Stimulated activated CD8-positive, alpha-beta memory T cell treated with anti-CD3 and anti-CD28 coated beads, Interleukin-12 subunit alpha, Interleukin-12 subunit beta, amount 100 ng/mL, for 1 hour (primary cell): ENCODE data around the gene PIK3CB.
"Not testable (repeated sequence)": the region's sequence is repeated elsewhere in the genome, so short reads cannot be mapped to it uniquely, and the experiment has no call there.

Experiments used
- DNase-seq: peaks from one replicate; pipeline ENCODE4 v3.0.0-alpha.2; 2020; ENCODE audit warnings: low read depth

PIK3CB gene

DNA sequence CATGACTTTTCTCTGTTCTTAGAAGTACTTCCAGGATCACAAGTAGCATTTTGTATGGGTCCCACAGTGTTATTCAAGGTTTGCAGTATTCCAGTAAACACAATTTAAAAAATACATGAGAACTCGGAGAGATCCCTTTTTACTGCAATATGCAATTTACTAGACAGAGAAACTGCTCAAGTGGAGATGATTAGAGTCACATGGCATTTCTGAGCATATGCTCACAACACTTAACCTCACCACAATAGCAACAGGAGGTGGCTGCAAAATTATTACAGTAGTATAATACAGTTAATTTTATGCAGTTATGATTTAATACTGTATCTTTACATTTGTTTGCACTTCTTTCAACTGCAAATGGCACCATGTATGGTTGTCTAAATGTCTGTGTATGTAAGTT lies 87.5 kb downstream of the PIK3CB start:
- DNase-seq = no peak

DNA sequence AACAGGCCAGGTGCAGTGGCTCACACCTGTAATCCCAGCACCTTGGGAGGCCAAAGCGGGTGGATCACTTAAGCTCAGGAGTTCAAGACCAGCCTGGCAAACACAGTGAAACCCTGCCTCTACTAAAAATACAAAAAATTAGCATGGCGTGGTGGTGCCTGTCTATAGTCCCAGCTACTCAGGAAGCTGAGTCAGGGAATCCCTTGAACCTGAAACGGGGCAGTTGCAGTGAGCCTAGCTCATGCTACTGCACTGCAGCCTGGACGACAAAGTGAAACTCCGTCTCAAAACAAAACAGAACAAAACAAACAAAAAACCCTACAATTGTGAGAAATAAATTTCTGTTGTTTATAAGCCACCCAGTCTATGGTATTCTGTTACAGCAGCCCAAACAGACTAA lies 94.7 kb downstream of the PIK3CB start:
- DNase-seq = no peak

DNA sequence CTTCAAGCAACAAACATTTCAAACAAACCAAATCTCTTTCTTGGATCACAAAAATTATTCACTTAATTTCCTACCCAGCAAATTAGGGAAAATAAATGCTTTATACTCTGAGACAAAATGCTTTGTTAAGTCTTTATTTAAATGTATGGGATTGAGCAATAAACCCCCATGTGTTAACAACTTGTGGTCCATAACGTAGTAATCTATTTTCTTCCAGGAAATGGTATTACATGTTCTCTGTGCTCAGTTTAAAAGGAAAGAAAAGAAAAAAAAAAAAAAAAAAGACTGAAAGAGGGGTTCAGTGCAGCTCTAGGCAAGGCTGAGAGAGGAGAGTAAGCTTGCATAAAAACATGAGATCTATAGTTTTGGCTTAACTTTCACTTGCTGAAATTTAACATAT lies 102.3 kb downstream of the PIK3CB start:
- no peak for DNase-seq

DNA sequence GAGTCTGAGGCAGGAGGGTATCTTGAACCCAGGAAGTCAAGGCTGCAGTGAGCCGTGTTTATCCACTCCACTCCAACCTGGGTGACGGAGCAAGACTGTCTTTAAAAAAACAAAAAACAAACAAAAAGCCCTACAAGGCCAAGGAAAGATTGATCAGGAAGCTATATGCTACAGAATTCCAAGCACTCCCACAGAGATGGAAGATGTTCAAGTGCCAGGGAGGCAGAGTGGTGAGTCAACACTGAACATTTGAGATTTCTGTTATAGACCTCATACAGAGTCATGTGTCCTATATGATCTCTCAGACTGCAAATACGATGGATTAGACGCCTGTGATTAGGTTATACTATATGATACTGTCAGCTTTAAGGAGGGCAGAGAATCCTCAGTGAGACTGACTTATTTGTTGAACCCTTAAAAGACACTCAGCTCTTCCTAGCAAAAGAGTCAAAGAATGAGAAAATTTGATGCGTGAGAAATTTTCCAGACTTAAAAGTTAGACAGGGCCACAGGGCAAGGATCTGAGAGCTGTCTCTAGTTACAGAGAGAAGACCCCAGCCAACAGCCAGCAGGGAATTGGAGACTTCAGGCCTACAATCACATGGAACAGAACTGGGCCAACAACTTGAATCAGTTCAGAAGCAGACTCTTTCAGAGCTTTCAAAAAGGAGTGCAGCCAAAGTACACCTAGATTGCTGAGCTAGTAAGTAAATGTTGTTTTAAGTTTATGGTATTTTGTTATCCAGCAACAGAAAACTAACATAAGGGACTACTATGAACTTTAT lies 107.6 kb downstream of the PIK3CB start:
- DNase-seq = no peak

DNA sequence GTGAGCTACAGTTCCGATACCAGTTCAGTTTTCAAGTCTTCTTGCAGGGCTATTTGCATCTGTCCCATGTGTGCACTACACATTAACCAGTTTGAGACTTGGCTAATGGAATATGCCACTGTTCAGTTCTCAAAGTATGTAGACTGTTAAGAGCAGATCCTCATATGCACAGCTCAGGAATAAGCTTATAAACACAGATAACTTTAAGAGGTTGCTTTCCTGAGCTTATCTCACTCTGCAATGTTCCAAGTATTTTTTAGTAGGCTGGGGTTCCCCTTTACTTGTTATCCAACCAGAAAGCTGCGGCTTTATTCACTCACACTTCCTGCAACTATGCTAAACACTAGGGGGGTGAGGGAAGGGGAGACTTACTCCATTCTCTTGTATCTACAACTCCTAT lies 108.7 kb downstream of the PIK3CB start:
- not testable (repeated sequence) for DNase-seq

DNA sequence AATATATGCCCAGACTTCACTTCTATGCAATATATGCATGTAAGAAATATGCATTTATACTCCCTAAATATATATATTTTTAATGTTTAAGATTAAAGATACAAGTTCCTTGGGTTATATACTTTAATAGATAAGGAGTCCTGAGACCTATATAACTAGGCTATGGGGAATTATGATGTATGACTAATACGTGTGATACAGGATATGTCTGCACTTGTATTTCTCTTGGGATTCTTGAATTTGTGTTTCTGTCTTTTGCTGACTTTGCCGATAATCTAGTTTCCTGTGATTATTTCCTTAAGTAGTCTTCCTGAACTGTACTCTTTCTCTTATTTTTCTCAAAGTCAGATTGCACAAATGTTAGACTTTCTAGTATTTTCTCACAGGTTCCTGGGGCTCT lies 109.6 kb downstream of the PIK3CB start:
- no peak for DNase-seq

DNA sequence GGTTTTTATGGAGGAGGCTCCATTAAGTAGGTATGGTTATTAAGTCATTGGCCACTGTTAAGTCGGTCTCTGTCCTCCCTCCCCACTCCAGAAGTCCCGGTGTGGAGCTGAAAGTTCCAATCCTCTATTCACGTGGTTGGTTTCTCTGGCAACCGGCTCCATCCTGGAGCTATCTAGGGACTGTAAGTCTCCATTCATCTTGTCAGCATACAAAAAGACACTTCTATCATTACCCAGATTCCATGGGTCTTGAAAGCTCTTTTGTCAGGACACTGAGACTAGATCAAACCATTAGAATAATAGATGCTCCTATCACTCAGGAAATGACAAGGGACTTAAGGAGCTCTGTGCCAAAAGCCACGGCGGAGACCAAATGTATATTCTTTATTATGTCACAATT lies 110.3 kb downstream of the PIK3CB start:
- no peak for DNase-seq

DNA sequence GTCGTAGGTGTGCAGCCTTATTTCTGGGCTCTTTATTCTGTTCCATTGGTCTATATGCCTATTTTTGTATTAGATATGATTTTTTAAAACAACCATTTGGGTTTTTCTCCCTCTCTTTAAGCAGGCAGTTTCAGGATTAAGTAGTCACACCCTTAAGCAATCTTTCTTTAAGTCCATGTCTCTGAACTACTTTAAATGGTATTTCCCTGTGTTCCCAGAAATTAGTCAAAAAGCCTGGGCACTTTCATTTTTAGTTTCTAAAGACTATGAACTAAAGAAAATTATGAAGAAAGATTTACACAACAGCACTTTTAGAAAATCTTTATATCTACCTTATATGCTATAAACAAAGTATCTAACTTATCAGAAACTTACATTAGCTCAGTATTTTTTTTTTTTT lies 115.9 kb downstream of the PIK3CB start:
- no peak for DNase-seq

DNA sequence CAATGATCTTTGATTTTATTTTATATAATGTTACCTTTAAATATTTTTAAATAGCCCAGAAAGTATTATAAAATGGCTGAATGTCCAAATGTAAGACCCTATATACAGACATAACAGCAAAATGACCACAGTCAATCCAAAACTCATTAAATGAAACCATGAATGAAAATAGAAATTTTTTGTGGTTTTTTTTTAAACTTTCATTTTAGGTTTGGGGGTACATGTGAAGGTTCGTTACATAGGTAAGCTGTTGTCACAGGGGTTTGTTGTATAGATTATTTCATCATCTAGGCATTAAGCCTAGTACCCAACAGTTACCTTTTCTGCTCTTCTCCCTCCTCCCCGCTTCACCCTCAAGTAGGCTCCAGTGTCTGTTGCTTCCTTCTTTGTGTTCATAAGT lies 117.4 kb downstream of the PIK3CB start:
- DNase-seq = no peak

DNA sequence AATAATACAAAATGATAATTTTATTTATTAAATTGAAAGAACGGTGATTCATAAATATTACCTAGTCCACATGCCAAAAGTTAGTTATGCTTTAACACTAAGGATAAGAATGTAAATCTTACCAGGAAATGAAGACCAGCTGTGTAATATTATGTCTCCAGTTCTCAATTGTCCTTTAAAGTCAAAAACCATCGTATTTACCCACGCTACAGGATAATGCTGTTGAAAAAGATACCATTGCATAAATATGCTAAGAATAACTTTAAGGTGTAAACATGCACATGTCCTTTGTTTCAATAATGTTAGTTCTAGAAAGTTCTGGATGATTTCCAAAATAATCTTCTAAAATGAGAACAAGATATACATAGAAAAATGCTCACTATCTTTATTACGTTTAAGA lies 122.6 kb downstream of the PIK3CB start:
- no peak for DNase-seq

DNA sequence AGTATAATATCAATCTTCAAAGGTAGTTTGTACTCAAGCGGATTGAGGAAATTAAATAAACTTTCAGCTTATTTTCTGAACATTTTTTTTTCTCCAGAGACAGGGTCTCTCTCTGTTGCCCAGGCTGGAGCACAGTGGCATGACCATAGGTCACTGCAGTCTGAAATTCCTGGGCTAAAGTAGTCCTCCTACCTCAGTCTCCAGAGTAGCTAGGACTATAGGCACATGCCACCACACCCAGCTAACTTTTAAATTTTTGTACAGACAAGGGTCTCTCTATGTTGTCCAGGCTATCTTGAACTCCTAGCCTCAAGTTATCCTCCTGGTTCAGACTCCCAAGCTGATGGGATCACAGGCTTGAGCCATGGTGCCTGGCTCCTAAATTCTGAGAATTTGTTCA lies 129.1 kb downstream of the PIK3CB start:
- DNase-seq = no peak

DNA sequence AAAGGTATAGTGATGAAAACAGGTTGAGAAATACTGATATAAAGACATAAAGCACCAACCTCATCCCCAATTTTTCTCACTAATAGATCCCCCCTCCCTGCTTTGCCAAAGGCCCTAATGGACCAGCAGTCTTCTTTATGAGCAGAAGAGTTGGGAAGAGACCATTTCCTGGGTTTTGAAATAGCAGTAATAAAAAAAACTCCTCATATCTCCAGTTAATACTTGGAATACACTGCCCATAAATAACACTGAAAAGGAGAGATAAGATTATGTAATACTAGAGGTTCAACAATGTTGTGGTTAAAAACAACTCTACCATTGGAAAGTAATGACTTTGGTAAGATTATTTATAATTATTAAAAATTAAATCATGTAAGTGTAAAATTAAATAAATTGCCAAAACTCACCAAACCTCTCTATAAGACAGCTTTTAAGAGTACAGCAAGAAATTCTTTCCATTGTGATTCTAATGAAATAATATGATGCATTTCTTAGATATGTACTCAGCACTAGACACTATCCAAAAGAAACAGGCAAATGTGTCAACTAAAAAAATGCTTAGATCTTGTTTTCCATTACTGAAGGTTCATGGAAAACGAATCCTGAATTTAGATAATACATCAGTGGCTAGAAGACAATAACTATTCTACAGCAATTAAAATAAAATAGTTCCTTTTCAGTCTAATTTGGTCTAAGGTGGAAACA lies 137.9 kb downstream of the PIK3CB start:
- no peak for DNase-seq

DNA sequence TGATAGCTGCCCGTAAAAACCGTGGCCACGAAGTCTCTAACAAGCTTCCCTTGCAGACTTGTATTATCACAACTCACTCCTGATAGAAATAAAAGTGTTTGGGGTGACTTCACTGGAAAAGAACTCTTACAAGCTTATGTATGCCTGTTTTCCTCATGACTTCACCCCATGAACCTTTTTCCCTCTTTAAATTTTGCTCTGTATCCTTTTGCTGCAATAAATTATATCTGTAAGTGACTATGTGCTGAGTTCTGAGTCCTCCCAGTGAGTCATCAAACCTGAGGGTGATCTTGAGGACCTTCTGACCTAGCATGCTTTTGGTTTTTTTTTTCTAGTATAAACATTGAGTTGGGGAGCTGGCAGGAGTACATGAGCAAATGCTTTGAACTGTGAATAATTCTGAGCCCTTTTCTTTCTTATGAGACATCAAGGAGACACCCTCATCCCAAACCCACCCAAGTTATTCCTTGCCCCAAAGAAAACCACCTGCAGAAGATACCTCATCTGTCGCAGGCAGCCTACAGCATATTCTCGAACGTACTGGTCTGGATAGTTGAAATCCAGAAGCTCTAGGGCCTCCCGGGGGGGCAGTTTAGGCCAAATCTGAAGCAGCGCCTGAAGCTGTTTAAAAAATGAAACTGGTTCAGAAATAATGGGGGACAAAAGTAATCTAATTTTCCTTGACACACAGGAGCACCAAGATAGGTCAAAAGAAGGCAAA lies 140.3 kb downstream of the PIK3CB start:
- no peak for DNase-seq

DNA sequence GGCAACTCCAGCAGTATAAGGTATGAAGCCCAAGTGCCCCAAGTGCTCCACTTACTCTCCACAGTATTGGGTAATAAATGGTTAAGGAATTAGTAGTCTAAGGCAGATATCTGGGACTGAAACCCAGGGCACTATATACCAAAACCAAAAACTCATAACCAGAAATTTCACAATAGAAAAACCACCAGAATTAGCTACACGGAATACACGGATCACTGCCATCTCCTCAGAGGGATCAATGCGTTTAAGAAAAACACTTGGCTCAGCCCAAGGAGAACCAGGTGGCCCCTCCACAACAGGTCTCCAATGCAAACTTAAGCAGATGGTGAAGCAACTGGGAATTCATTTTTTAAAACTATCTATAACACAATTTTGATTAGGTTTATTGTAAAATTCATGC lies 142.6 kb downstream of the PIK3CB start:
- no peak for DNase-seq

DNA sequence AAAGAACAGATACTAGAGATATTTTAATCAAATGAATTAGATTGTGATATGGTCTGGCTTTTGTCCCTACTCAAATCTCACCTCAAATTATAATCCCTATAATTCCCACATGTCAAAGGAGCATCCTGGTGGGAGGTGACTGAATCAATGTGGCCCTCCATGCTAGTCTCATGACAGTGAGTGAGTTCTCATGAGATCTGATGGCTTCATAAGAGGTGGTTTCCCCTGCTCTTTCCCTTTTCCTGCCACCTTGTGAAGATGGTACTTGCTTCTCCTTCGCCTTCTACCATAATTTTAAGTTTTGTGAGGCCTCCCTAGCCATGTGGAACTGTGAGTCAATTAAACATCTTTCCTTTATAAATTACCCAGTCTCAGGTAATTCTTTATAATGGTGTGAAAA lies 143.4 kb downstream of the PIK3CB start:
- no peak for DNase-seq

DNA sequence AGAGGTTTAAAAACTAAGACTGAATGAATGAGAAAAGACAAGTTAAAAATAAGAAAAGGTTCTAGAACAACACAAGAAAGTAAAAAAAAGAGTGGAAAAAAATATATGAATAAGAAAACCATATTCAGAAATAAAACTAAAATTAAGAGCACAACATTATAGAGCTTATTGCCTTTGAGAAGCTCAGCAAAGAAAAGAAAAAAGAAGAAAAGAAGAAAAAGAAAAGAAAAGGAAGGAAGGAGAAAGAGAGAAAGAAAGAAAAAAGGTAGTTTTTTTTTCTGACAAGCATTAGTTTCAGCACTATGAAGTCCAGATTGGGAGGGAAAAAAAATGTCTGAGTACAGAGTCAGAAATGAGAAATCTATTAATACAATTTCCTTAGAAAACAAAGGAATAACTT lies 144.7 kb downstream of the PIK3CB start:
- DNase-seq = no peak

DNA sequence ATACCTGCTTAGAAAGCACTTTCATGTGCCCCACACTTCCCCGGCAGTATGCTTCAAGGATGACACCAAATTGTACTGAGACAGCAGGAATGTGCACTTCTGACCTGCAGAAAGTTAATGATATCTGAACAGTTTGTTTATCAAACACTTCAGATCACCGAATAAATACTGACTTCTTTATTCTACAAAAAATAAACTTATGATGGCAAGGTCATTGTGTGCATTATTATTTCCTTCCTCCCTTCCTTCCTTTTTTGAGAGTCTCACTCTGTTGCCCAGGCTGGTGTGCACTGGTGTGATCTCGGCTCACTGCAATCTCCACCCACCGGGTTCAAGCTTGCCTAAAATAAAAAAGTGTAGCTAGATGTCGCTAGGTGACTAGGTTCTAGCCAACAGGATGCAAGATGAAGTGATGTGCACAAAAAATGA lies 145.8 kb downstream of the PIK3CB start:
- DNase-seq = no peak

DNA sequence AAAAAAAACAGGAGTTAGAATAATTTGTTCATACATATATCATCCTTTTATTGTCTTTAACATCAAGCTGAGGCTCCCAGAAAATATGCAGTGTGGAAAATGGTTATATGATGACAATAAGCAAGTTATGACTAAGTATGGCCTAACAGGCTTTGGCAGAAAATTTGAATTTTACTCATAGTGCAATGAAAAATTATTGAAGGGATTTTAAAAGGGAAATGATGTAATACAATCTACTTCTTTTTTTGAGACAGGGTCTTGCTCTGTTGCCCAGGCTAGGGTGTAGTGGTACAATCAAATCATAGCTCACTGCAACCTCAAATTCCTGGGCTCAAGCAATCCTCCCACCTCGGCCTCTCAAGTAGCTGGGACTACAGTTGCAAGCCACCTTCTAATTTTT lies 147.5 kb downstream of the PIK3CB start:
- DNase-seq = no peak

DNA sequence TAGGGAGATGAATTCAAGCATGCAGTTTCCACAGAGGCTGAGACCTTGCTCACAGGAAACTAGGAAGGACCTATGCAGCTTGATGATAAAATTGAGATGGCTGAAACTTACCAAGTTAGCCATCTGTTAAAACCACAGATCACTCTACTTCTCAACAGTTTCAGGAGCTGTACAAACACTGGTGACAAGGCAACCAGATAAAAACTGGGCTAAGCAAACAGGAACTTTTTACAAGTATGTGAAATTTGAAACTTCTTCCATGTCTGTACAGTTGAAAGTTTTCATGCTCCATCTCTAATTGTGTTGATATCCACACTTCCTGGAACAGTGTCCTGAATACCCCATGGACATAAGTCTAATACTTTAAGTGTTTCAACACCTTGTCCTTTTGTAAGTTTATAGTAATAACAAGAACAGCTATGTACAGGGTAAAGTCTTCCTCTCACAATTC lies 147.9 kb downstream of the PIK3CB start:
- no peak for DNase-seq

DNA sequence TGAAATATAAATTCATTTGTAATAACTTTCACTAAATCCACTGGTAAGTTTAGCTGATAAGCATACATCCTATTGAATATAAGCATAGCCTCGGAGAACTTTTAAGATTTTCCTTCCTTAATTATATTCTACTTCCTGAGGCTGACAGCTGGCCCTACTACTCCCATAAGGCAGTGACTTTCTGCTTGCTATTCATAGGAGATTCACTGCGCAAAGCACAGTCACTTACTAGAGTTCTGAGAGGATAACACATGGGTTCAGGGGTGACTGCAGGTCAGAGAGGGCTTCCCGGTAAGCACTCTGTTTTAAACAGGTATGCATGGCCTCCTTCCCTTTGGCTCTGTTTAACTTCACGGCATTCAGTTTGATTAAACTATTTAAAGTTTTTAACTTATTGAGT lies 150.3 kb downstream of the PIK3CB start:
- no peak for DNase-seq

DNA sequence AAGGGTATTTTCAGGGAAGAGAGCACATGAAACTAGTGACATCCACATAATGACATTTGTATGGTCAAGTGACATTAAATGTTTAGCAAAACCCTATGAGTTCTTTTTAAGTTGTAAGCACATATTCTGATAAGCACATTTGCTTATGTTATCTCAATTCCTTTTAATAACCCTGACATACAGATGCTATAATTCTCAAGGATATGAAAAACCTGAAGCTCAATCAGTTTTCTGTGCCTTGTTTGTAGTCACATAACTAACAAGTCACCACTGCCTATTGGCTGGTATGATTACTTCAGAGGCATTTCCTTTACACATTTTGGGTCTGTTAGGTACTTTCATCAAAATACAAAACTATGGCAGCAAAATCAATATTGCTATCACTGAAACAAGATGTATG lies 152.1 kb downstream of the PIK3CB start:
- no peak for DNase-seq

DNA sequence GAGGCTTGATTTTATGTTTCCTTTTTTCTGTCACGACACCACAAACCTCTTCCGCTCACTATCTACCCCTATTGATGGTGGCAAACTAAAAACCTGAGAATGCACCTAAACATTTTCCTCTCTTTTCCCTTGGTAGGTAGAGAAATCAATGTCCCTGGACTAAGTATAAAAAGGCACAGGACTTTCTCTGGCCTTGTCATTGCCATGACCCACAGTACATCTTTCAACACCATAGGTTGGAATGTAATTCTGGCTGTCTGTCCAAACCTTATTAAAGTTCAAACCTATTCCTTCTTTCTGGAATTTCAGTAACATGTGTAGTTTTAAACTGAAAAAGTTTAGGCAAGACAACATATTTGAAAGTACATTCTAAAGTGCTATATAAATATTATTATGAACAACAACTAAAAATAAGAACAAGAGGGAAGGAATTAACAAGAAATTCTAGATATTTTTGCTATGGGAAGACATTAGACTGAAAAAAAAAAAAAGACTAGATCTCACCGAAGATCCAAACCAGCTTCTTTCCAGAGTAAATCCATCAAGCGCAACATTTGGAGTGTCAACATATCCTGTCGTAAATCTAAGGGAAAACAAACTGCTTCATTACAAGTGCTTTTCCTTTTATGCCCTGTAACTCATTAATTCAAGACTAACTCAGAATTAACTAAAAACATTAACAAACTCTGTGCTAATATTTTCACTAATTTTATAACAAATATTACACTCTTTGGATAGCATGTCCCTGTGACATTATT lies 153.1 kb downstream of the PIK3CB start:
- no peak for DNase-seq
